Progenitor cell of endocrine pancreas (in vitro differentiated cells): ENCODE results near the gene FAM131C. TPM values are rescaled to one million over a fixed set of nuclear protein-coding genes. Genes with fewer than 3 reads are reported as not detected.

Source experiments
- DNase-seq: peaks from one replicate; pipeline ENCODE4 v3.0.0; 2021; ENCODE audit warnings: low spot score; ENCODE audit not compliant: unreplicated experiment
- H3K27ac Mint-ChIP-seq: 2 replicates; pipeline ENCODE4 v1.8.0; 2021; ENCODE audit warnings: mild to moderate bottlenecking, moderate library complexity, mixed read lengths
- H3K27me3 Mint-ChIP-seq: 2 replicates; pipeline ENCODE4 v1.8.0; 2021; ENCODE audit warnings: mixed read lengths
- H3K36me3 Mint-ChIP-seq: 2 replicates; pipeline ENCODE4 v1.8.0; 2022; ENCODE audit warnings: mixed read lengths; ENCODE audit not compliant: insufficient read depth
- H3K4me1 Mint-ChIP-seq: 2 replicates; pipeline ENCODE4 v1.8.0; 2021; ENCODE audit warnings: low read depth, mixed read lengths
- H3K4me3 Mint-ChIP-seq: 2 replicates; pipeline ENCODE4 v1.8.0; 2021; ENCODE audit warnings: low read depth, mild to moderate bottlenecking, moderate library complexity, mixed read lengths
- H3K9me3 Mint-ChIP-seq: 2 replicates; pipeline ENCODE4 v1.8.0; 2021; ENCODE audit warnings: low read depth, mixed read lengths
- total RNA-seq: library from RNA; stranded (reverse); gene quantifications from 2 replicates; pipeline ENCODE4 v1.2.1, GENCODE V29; 2021
- TF ChIP-seq, protein P1 (sequence below): fragments of 200-600 bp; sonication (generic); IDR thresholded peaks from one replicate; pipeline ENCODE4 v1.5.0; 2021; ENCODE audit warnings: antibody characterized with exemption, mild to moderate bottlenecking; ENCODE audit not compliant: unreplicated experiment

FAM131C gene
- total RNA-seq, 1 donor from 2014 or later = 1.2 TPM

DNA sequence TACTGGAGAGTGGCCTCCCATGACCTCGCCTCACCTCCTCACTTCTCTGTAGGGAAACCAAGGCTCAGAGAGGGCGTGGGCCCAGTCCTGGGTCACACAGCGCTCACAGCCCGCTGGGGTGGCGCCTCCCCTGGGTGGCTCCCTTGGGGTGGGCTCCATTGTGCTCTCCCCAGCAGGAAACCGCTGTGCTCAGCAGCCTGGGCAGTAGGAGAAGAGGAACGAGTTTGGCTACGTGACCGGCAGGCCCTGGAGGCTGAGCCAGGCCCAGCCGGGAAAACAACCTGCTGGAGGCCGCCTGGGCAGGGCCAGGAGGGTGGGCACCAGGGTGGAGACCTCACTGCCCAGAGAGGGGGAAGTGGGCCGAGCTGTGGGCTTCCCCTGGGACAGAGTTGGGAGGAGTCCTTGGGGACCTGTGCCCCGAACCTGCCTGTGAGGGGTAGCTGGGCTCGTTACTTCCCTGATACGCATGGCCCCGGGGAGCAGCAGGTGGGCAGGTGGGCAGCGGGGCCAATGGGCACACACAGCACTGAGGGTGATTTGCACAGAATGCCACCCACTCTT, 15.0 kb upstream of the FAM131C start:
- TF ChIP-seq, protein P1, sequence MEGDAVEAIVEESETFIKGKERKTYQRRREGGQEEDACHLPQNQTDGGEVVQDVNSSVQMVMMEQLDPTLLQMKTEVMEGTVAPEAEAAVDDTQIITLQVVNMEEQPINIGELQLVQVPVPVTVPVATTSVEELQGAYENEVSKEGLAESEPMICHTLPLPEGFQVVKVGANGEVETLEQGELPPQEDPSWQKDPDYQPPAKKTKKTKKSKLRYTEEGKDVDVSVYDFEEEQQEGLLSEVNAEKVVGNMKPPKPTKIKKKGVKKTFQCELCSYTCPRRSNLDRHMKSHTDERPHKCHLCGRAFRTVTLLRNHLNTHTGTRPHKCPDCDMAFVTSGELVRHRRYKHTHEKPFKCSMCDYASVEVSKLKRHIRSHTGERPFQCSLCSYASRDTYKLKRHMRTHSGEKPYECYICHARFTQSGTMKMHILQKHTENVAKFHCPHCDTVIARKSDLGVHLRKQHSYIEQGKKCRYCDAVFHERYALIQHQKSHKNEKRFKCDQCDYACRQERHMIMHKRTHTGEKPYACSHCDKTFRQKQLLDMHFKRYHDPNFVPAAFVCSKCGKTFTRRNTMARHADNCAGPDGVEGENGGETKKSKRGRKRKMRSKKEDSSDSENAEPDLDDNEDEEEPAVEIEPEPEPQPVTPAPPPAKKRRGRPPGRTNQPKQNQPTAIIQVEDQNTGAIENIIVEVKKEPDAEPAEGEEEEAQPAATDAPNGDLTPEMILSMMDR = no peak
- H3K9me3 Mint-ChIP-seq = no peaks in the 10 kb centered on the region
- H3K4me3 Mint-ChIP-seq = no peak overlapping the region

DNA sequence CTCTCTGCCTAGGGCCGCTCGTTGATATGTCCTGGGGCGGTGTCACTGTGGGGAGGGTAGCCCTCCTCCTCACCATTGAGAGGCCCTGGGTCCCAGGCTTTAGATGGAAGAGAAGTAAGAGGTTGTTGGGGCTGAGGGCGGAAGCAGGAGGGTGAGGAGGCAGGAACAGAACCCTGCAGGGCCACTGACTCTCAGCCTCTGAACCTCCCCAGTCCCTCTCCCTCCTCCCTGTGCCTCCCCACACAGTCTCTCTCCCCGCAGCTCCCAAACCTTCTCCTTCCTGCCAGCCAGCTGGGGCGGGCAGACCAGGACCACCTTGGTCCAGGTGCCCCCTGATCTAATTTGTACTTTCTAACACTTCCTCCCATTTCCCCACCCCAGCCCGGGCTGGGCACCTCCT, 14.3 kb upstream of the FAM131C start:
- no peak for DNase-seq
- Mint-ChIP-seq H3K27ac (no peak overlapping the region), H3K27me3 (peaks cover 16% of the 10 kb centered on the region), H3K4me3 (no peak overlapping the region), H3K9me3 (no peaks in the 10 kb centered on the region), H3K4me1 (peaks cover 2% of the 10 kb centered on the region), H3K36me3 (no peaks in the 10 kb centered on the region)
- TF ChIP-seq, protein P1 = no peak

More for the DNA sequence above, 15.0 kb upstream of the FAM131C start:
- Mint-ChIP-seq H3K27ac (no peak overlapping the region), H3K36me3 (no peaks in the 10 kb centered on the region), H3K4me1 (peaks cover 2% of the 10 kb centered on the region), H3K27me3 (peaks cover 16% of the 10 kb centered on the region)
- no peak for DNase-seq

DNA sequence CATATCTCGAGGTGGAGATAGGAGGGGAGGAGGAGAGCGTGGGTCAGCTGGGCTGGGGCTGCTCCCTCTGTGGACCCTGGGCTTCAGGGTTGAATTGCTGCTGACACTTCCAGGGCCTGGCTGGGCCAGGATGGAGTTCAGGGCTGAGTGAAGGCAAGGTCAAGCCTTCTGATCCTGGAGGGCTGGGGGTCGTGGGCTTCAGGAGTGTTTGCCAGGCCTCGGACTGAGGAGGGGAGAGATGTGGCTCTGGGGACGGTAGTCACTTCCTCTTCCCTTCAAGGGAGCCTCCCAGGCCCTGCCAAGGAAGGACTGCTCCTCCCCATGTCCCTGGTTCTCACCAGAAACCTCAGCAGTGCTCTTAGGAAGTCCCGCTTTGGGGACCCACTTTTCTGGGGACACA, 12.1 kb upstream of the FAM131C start:
- no peak for DNase-seq
- H3K36me3 Mint-ChIP-seq = no peaks in the 10 kb centered on the region
- TF ChIP-seq, protein P1 = no peak

DNA sequence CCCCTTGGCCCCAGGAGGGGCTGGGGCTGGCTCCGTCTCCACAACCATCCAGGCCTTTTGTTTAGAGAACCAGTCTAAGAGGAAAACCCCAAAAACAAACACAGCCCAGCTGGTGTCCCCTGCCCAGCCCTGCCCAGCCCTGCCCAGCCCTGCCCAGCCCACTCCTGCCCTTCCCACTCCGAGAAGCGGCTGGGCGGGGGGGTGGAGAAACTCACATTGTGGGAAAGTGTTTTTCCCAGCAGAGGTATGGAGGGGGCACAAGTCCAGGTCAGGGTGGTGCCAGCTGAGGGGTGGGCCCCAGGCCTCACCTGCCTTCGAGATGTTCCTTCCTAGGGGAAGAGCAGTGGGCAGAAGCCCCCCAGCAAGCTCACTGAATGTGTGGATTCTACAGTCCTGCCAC, 10.0 kb upstream of the FAM131C start:
- TF ChIP-seq, protein P1 = no peak
- no peak for DNase-seq
- Mint-ChIP-seq H3K27me3 (no peaks in the 10 kb centered on the region), H3K4me3 (no peak overlapping the region), H3K9me3 (no peaks in the 10 kb centered on the region), H3K36me3 (no peaks in the 10 kb centered on the region), H3K4me1 (peaks cover 2% of the 10 kb centered on the region), H3K27ac (no peak overlapping the region)

More for the DNA sequence above, 12.1 kb upstream of the FAM131C start:
- H3K4me1 Mint-ChIP-seq = peaks cover 2% of the 10 kb centered on the region
- H3K27me3 Mint-ChIP-seq = peaks cover 6% of the 10 kb centered on the region
- no peak overlapping the region for H3K27ac Mint-ChIP-seq
- H3K9me3 Mint-ChIP-seq = no peaks in the 10 kb centered on the region
- no peak overlapping the region for H3K4me3 Mint-ChIP-seq

DNA sequence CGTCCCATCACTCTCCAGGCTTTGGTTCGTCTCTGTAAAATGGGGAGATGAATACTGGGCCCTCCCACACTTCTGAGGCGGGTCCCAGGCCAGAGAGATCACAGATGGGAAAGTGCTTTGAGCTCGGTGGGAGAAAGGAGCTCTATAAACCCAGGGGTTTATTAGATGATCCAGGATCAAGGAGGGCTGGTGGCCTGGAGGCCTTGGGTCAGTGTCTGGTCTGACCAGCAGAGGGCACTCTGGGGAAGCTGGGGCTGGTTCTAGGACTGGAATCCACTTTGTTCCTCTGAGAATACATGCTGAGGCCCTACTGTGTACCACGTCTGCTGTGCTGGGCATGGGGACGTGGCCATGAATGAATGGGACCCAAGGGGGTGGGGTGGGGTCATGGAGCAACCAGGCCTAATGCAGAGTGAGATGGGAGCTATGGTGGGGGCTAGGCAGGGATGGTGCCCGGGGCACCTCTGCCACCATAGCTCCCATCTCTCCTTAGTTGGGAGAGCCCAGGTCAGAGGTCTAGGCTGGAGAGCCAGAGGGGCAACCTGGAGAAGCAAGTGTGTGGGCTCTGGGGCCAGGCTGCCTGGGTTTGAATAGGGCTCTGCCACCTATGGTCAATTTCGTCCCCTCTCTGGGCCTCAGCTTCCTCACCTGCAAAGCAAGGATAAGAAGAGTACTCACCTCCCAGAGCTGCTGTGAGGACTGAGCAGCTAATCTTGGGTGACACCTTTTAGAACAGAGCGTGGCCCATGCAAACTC, 9.0 kb upstream of the FAM131C start:
- no peak overlapping the region for H3K4me3 Mint-ChIP-seq
- H3K9me3 Mint-ChIP-seq = no peaks in the 10 kb centered on the region
- peaks cover 2% of the 10 kb centered on the region for H3K4me1 Mint-ChIP-seq
- H3K27ac Mint-ChIP-seq = peak overlapping the region; percentile 59
- TF ChIP-seq, protein P1 = peak; percentile 79
- peak; percentile 63 for DNase-seq
- no peaks in the 10 kb centered on the region for H3K27me3 Mint-ChIP-seq
- H3K36me3 Mint-ChIP-seq = no peaks in the 10 kb centered on the region
